Liver (tissue), 9 donors: ENCODE results near the gene HNF4A. TPM values are rescaled to one million over a fixed set of nuclear protein-coding genes. Genes with fewer than 3 reads are reported as not detected.

Experiments used
- DNase-seq: peaks from one replicate; pipeline ENCODE4 v3.0.0-alpha.2; 2017; ENCODE audit warnings: low spot score
- H3K27ac ChIP-seq, 2 donors: one replicate each; pipeline ENCODE4 v1.7.0; 2013; ENCODE audit warnings: inconsistent platforms in 2 of 2, low read length in 2 of 2, control low read depth in 1 of 2, low read depth in 1 of 2, mild to moderate bottlenecking in 1 of 2
- H3K27me3 ChIP-seq, 4 donors: one replicate each; pipeline versions ENCODE4 v1.6.1 to v1.7.0; 2013; ENCODE audit warnings: low read length in 3 of 4, inconsistent platforms in 1 of 4, mild to moderate bottlenecking in 1 of 4, moderate library complexity in 1 of 4; ENCODE audit not compliant: control insufficient read depth in 4 of 4, insufficient read depth in 4 of 4
- H3K36me3 ChIP-seq, 4 donors: one replicate each; pipeline versions ENCODE4 v1.6.1 to v1.7.0; 2013; ENCODE audit warnings: low read length in 3 of 4, mild to moderate bottlenecking in 3 of 4, low read depth in 1 of 4, moderate library complexity in 1 of 4; ENCODE audit not compliant: control insufficient read depth in 4 of 4, insufficient read depth in 3 of 4
- H3K4me1 ChIP-seq, 4 donors: one replicate each; pipeline versions ENCODE4 v1.6.1 to v1.7.0; 2013; ENCODE audit warnings: low read length in 3 of 4, mild to moderate bottlenecking in 3 of 4, moderate library complexity in 1 of 4; ENCODE audit not compliant: control insufficient read depth in 4 of 4, insufficient read depth in 4 of 4
- H3K4me3 ChIP-seq, 3 donors: one replicate each; pipeline versions ENCODE4 v1.6.1 to v1.7.0; 2013; ENCODE audit warnings: low read length in 3 of 3, control low read depth in 1 of 3, low read depth in 1 of 3, mild to moderate bottlenecking in 1 of 3
- H3K9ac ChIP-seq, 2 donors: one replicate each; pipeline ENCODE4 v1.7.0; 2013; ENCODE audit warnings: low read length in 2 of 2, mild to moderate bottlenecking in 2 of 2, moderate library complexity in 2 of 2, control low read depth in 1 of 2, low read depth in 1 of 2
- H3K9me3 ChIP-seq, 4 donors: one replicate each; pipeline versions ENCODE4 v1.6.1 to v1.7.0; 2013; ENCODE audit warnings: low read length in 3 of 4; ENCODE audit not compliant: control insufficient read depth in 4 of 4
- EGR1 ChIP-seq, 2 donors: IDR thresholded peaks; 2 replicates each; pipeline ENCODE4 v1.6.1; 2016 to 2018; ENCODE audit warnings: antibody characterized with exemption in 2 of 2, low read depth in 2 of 2
- FOXA1 ChIP-seq: IDR thresholded peaks from 2 replicates; pipeline ENCODE4 v1.6.1; 2016; ENCODE audit warnings: antibody characterized with exemption
- FOXA2 ChIP-seq: IDR thresholded peaks from 2 replicates; pipeline ENCODE4 v1.6.1; 2016; ENCODE audit warnings: antibody characterized with exemption
- GABPA ChIP-seq, 2 donors: IDR thresholded peaks in 1 of 2; conservative IDR thresholded peaks in 1 of 2; 2 replicates each; pipeline ENCODE4 v1.6.1; 2016; ENCODE audit warnings: antibody characterized with exemption in 2 of 2, mild to moderate bottlenecking in 1 of 2, moderate library complexity in 1 of 2
- HNF4A ChIP-seq, 2 donors: conservative IDR thresholded peaks; 2 replicates each; pipeline ENCODE4 v1.6.1; 2016; ENCODE audit warnings: antibody characterized with exemption in 2 of 2, mild to moderate bottlenecking in 2 of 2
- HNF4G ChIP-seq: IDR thresholded peaks from 2 replicates; pipeline ENCODE4 v1.6.1; 2016; ENCODE audit warnings: antibody characterized with exemption
- JUND ChIP-seq, 2 donors: IDR thresholded peaks; 2 replicates each; pipeline ENCODE4 v1.6.1; 2016; ENCODE audit warnings: antibody characterized with exemption in 2 of 2
- MAX ChIP-seq: IDR thresholded peaks from 2 replicates; pipeline ENCODE4 v1.6.1; 2016; ENCODE audit warnings: antibody characterized with exemption
- NR2F2 ChIP-seq: IDR thresholded peaks from 2 replicates; pipeline ENCODE4 v1.6.1; 2016; ENCODE audit warnings: antibody characterized with exemption
- RAD21 ChIP-seq, 2 donors: IDR thresholded peaks; 2 replicates each; pipeline ENCODE4 v1.6.1; 2016; ENCODE audit warnings: antibody characterized with exemption in 2 of 2, mild to moderate bottlenecking in 2 of 2
- REST ChIP-seq: IDR thresholded peaks from 2 replicates; pipeline ENCODE4 v1.6.1; 2016; ENCODE audit warnings: antibody characterized with exemption, mild to moderate bottlenecking
- RXRA ChIP-seq, 2 donors: IDR thresholded peaks; 2 replicates each; pipeline ENCODE4 v1.6.1; 2017 to 2018; ENCODE audit warnings: antibody characterized with exemption in 2 of 2, mild to moderate bottlenecking in 1 of 2
- SP1 ChIP-seq: IDR thresholded peaks from 2 replicates; pipeline ENCODE4 v1.6.1; 2018; ENCODE audit warnings: antibody characterized with exemption, mild to moderate bottlenecking
- TAF1 ChIP-seq: conservative IDR thresholded peaks from 2 replicates; pipeline ENCODE4 v1.6.1; 2016; ENCODE audit warnings: antibody characterized with exemption, mild to moderate bottlenecking
- YY1 ChIP-seq: IDR thresholded peaks from 2 replicates; pipeline ENCODE4 v1.6.1; 2016; ENCODE audit warnings: antibody characterized with exemption, mild to moderate bottlenecking
- ZBTB33 ChIP-seq: IDR thresholded peaks from 2 replicates; pipeline ENCODE4 v1.6.1; 2016; ENCODE audit warnings: antibody characterized with exemption
- WGBS: extraction: QIAGEN DNeasy Blood & Tissue Kit; methylation state at CpG from one replicate; pipeline ENCODE4 v1.1.7; 2013; 5-methylcytosine and 5-hydroxymethylcytosine counted together
- polyA plus RNA-seq, 2 donors: library from polyadenylated mRNA; stranded (reverse) in 1 of 2; unstranded in 1 of 2; fragments of 200-250 nt in 1 of 2; fragments of >200 nt in 1 of 2; fragmentation: Nextera tagmentation in 1 of 2; extraction: Ambion mirVana in 1 of 2; gene quantifications; one replicate each; pipeline versions ENCODE4 v1.2.1 to v1.2.3, GENCODE V29; 2013 to 2015
- total RNA-seq, 2 donors: library from RNA; depleted of rRNA; stranded (reverse); fragments of >200 nt; gene quantifications; one replicate each; pipeline ENCODE4 v1.2.3, GENCODE V29; 2014
- donor health status: healthy.
- donor health status: healthy.
- donor health status: healthy.
- donor health status: healthy.
- donor health status: healthy.

The HNF4A gene
- total and polyA plus RNA-seq, 4 donors: 51.7 to 171 (median 86.0) TPM

- H3K27me3 ChIP-seq: no peaks in the 10 kb centered on the region
- 18% methylated on average over 17 of the region's 17 CpGs for WGBS
- H3K36me3 ChIP-seq: peaks cover 0 to 4% (median 3%) of the 10 kb centered on the region in 4 donors
- H3K4me1 ChIP-seq: peaks cover 3 to 22% (median 15%) of the 10 kb centered on the region in 4 donors
- no peak for TF ChIP-seq FOXA2
- no peak for TF ChIP-seq EGR1 (IDR thresholded peaks at IDR 0.05; ENCODE audit: low read depth in 2 of 2)
- TF ChIP-seq REST: no peak
- TF ChIP-seq HNF4A (conservative IDR thresholded peaks at IDR 0.05): no peak
- TF ChIP-seq HNF4G: no peak
- TF ChIP-seq RXRA (IDR thresholded peaks at IDR 0.05): no peak
- TF ChIP-seq SP1: no peak
- TF ChIP-seq TAF1: no peak
- TF ChIP-seq JUND (IDR thresholded peaks at IDR 0.05): no peak
- no peak for TF ChIP-seq ZBTB33
- no peak for TF ChIP-seq GABPA (IDR thresholded peaks at IDR 0.05 in 1 of 2, conservative IDR thresholded peaks at IDR 0.05 in 1 of 2)
- no peak for TF ChIP-seq MAX
- no peak for TF ChIP-seq NR2F2
- no peak for TF ChIP-seq YY1
- no peak for TF ChIP-seq RAD21 (IDR thresholded peaks at IDR 0.05)
- TF ChIP-seq FOXA1: no peak
- no peak for DNase-seq
- H3K9ac ChIP-seq: peak overlapping the region; percentile 76 to 77
- no peaks in the 10 kb centered on the region for H3K9me3 ChIP-seq
- peak overlapping the region in 1 of 2 donors; percentile 72 for H3K27ac ChIP-seq
- H3K4me3 ChIP-seq: peak overlapping the region; percentile 75 to 100 (median 93)
These were observed 45.5 kb upstream of the HNF4A start for GRCh38 chr20:44309763-44310663.
